H4 (cell line): ENCODE measurements around the gene KCNH3. TPM values are rescaled to one million over a fixed set of nuclear protein-coding genes. Genes with fewer than 3 reads are reported as not detected.
"Not testable (repeated sequence)": the region's sequence is repeated elsewhere in the genome, so short reads cannot be mapped to it uniquely, and the experiment has no call there.

Source experiments
- DNase-seq: peaks from one replicate; pipeline ENCODE4 v3.0.0-alpha.2; 2015; ENCODE audit warnings: low spot score
- total RNA-seq: library from RNA; depleted of rRNA; stranded (reverse); fragments of >200 nt; shearing (Covaris generic); gene quantifications from 2 replicates; pipeline ENCODE4 v1.2.3, GENCODE V29; 2014; rRNA removed

Gene KCNH3
- total RNA-seq, 1 experiment from 2014 or later = 1.6 TPM

DNA sequence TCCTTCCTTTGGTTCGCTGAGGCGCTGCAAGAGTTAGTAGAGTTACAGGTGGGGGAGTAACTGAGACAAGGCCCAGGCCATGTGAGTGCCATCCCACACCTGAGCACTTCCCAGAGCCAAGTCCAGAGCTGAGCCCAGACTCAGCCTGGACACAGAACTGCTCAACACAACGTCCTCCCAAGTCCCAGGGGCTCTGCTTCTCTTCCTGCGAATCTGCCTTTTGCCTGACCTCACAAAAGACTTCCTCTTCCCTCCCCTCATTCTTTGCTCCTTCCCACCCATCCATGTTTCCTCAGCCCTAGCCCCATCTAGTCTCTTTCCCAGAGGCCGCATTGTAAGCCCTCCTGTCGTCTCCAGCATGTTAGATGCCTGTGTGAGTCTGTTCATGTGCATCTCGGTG lies 45.8 kb downstream of the KCNH3 start:
- no peak for DNase-seq

DNA sequence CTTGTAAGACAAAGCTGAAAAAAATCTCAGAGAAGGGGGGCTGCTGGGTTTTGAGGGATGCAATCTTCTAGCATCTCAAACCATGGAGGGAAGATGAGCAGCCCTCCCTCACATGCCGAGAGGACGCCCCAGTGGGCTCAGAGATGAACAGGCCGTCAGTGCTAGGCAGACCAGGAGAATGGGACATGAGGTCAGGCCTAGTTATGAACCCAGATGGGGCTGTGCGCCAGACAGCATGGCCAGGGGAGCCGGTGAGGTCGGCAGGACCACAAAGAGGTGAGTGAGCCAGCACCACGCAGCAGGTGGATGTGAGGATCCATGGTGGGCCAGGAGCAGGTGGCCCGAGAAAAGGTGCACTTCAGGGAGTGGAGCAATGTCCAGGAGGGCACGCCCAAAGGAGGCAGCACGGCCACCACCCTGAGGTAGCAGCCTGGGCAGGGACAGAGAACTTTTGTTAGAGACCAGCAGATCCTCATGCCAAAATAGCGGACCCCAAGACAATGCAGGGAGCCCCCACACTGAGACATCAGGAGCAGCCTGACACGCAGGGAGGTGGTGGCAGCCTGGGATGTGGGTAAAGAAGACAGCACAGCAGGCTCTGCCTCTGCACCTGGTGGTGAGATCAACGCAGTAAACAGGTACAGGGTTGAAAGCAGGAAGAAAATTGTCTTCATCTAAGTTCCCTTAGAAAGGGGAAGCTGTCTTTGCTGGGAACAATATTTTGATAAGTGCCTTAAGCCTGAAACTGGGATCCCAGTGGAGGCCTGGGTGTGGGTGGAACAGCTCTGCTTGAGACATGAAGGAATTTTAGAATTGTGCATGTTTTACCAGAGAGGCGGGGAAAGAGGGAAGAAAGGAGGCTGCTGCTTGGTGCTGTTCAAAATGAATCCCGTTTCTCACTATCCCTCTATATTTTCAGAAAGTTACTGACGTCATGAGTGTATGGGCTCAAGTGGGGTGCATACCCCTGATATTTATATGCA lies 46.9 kb downstream of the KCNH3 start:
- no peak for DNase-seq

DNA sequence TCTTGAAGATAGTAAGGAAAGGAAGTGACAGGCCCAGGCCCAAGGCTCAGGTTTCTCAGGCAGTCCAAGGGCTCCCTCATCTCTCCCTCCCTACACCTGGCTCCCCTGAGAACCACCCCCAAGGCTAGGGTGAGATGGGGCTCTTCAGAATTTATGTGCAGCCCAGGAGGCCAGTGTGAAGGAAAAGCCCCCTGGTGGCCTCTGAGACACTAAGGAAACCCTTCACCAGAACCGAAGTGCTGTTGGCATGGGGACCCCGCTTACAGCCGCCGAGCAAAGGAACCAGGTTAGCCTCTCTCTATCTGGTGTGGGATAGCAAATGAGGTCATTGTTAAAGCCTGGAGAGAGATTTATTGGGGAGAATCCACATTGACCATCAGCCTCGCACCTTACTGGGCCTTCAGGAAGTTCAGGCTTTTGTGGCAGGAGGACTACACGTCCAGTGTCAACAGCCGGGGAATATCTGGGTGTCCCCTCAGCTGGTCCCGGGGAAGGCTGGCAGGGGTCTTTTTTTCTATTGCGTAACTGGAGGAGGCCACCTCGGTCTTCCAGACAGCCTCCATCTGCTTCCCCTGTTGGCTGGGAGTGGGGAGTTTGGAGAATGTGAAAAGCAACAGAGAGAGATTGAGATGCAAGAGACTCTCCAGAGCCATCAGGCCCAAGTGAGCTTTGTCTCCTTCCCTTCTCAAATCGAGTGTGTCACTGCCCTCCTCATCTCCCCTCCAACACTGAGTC lies 48.5 kb downstream of the KCNH3 start:
- no peak for DNase-seq

DNA sequence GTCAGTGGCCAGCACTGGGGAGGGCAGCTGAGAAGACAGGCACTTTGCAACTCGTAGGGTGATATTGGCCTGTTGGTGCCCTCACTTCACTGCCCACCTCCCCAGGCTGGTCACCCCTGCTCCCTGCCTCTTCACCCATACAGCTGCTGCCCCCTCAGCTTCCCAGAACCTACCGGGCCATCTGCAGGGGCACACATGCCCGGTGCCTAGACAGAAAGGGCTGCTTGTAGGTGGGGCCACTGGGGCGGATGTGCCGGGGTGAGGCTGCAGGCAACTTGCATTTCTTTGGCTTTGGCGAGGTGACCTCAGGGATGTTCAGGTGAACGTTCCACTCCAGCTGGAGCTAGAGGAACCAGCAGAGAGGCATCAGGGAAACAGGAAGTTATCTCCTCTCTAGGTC lies 49.5 kb downstream of the KCNH3 start:
- no peak for DNase-seq

DNA sequence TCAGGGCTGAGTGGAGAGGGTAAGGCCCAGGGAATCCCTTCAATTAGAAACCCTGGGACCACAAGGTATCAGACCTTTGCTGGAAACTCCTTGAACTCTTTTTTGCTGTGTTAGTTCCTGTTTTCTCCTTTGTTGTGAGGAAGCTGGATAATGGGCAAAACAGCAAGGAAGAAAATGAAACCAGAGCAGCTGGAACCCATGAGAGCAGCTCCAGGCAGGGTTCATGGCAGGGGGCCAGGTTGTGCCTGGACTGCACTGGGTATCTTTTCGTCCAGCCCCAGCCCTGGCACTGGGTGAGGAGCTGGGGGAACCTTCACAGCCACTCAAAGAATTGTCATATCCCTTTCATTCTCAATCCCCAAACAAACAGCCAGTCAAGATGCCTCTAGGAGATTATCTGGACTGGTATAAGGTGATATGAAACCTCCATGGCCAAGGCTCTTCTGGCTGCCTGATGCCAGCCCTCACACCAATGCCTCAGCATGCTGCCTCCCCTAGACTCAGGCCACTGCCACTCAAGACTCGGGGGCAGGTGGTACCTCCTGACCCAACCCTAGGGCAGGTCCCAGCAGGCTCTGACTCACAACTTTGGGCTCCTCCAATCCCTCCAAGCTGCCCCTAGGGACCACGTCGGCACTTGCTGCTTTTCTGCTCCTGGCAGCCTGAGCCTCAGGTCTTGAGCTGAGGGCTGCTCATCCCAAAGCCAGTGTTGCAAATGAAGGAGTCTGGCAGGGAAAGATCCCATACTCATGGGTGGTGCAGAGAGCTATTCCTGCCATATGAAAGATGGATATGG lies 50.1 kb downstream of the KCNH3 start:
- DNase-seq = no peak

DNA sequence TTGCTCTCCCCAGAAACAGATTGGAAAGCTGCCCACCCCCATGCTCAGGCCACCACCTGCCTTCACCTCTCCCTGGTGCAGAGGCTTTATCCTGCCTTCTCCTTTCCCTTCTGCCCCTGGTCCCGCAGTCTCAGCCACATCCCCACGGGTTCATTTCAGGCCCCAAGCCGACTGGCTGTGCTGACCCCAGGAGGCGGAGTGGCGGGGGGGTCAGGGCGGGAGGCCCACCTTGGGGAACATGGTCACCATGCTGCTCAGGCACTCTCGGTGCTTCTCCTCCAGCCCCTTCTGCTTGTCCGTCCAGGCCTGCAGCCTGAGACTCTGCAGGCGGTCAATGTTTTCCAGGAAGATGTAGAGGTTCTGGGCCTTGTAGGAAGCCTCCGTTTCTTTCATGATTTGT lies 59.7 kb downstream of the KCNH3 start:
- no peak for DNase-seq

DNA sequence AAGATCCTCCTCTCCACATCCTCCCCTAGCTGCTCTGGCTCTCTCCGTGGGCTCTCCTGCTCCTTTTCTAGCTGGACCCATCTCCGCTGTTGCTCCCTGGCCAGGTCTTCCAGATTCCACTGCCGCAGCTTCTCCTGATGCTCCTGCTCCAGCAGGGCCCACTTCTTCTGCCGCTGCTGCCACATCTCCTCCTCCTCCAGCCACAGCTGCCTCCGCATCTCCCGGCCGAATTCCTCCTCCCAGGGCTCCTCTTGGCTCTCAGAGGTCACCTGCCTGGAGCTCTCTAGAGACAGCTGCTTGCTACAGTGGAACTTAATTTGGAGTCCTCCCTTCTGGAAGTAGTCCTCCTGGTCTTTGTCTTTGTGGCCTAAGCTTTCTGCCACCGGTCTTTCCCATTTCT lies 61.1 kb downstream of the KCNH3 start:
- no peak for DNase-seq

DNA sequence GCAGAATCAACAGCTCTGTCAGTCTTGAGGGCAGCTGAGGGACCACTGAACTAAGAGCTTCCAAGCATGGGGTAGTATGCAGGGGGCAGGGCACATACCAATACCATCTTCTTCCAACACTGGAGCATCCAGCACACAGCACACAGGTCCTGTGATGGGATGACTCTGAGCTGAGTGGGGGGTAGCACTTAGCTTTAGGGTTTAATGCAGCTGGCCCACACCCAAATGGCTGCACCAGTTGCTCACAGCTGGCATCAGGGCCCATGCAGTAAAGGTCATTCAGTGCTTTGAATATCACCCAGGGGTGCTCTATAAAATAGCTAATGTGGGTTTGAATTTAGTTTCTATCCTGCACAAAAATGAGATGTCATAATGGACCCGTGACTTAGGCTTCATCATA lies 64.9 kb downstream of the KCNH3 start:
- no peak for DNase-seq

DNA sequence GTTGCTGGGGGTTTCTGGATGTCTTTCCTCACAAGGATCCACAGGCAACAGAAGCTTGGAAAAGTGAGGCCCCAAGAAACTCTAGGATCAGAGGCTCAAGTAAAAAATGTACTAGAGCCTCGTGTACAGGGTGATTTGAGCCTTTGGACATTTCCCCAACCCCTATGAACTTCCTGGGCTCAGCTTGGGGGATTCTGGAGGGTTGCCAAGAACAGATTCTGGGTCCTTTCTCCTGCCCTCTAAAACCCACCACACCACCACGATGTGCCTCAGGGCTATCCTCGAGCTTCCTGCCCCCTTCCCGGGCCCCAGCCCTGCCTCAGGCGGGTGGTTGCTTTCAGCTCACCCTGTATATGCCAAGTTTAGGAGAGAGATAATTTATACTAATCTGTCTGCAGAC lies 66.0 kb downstream of the KCNH3 start:
- DNase-seq = no peak

DNA sequence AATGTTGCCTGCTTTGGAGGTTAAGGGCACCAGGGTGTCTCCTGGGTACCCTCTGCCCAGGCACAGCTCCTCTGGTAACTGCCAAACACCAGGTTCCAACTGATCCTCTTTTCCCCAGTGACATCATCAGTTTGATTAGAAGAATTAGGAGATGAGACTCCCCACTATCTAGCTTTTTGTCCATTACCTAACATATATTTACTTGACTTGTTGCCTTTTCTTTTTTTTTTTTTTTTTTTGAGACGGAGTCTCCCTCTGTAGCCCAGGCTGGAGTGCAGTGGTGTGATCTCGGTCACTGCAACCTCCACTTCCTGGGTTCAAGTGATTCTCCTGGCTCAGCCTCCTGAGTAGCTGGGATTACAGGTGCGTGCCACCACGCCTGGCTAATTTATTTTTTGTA lies 66.7 kb downstream of the KCNH3 start, which contains the start of gene FAM186B:
Gene FAM186B (minus strand): TSS at position 101 of the 400 bp plus-strand sequence. CDS start 162 bp downstream, outside the sequence.
- not testable (repeated sequence) for DNase-seq

Other genes starting within 250 kb of the KCNH3 start
- gene PRPH, start 243.9 kb upstream of the KCNH3 start, total RNA-seq = 0.10 TPM in 1 of 2 replicates, not detected in the other
- gene TROAP, start 215.8 kb upstream of the KCNH3 start, total RNA-seq = 39.8 and 56.9 TPM in 2 replicates
- 2.6 and 3.8 TPM in 2 replicates for gene C1QL4, start 201.8 kb upstream of the KCNH3 start, total RNA-seq
- gene DNAJC22, start 192.1 kb upstream of the KCNH3 start, total RNA-seq = 14.3 TPM in 2 replicates
- gene SPATS2, start 171.6 kb upstream of the KCNH3 start, total RNA-seq = 24.4 and 34.1 TPM in 2 replicates
- gene MCRS1, start 29.1 kb downstream of the KCNH3 start, total RNA-seq = 71.7 and 77.8 TPM in 2 replicates
- gene FAM186B, start 66.6 kb downstream of the KCNH3 start, total RNA-seq = 0.39 and 3.8 TPM in 2 replicates
- gene PRPF40B, start 84.5 kb downstream of the KCNH3 start, total RNA-seq = 5.8 and 9.8 TPM in 2 replicates
- gene FMNL3, start 168.4 kb downstream of the KCNH3 start, total RNA-seq = 9.1 and 10.6 TPM in 2 replicates
- 554 and 683 TPM in 2 replicates for gene TMBIM6, start 202.5 kb downstream of the KCNH3 start, total RNA-seq